ENCODE data around the gene SLC25A4. TPM values are rescaled to one million over a fixed set of nuclear protein-coding genes. Genes with fewer than 3 reads are reported as not detected.
"Not testable (repeated sequence)": the region's sequence is repeated elsewhere in the genome, so short reads cannot be mapped to it uniquely, and the experiment has no call there.

Gene SLC25A4
- total and polyA plus RNA-seq, 12 donors: 14.0 to 42.1 (median 28.9) TPM

- H3K4me3 ChIP-seq: no peak overlapping the region
- peak overlapping the region in 3 of 5 donors; percentile 17 to 75 (median 65) for H3K27ac ChIP-seq
- peak; percentile 70 to 94 (median 89) for DNase-seq
- intact Hi-C loops (cut with DNase I): no loop called here
- peak in 1 of 2 donors; percentile 76 for TF ChIP-seq POLR2A (IDR thresholded peaks at IDR 0.05)
- TF ChIP-seq CTCF (IDR thresholded peaks at IDR 0.05): no peak
- H3K27me3 ChIP-seq: no peaks in the 10 kb centered on the region
- no peaks in the 10 kb centered on the region for H3K36me3 ChIP-seq (replicated peaks in 1 of 2)
- H3K9me3 ChIP-seq (replicated peaks in 1 of 3): no peaks in the 10 kb centered on the region
- peaks cover 12 to 31% of the 10 kb centered on the region in 2 donors for H3K4me1 ChIP-seq (replicated peaks in 1 of 2)
- WGBS, 4 donors: 12 to 26% (median 21%) methylated on average over 9 of the region's 9 CpGs
Observed at GRCh38 chr4:185115827-185116232, 27.2 kb upstream of the SLC25A4 start.

- no peak overlapping the region for H3K27ac ChIP-seq
- DNase-seq: no peak
- no peaks in the 10 kb centered on the region for H3K27me3 ChIP-seq
- H3K9me3 ChIP-seq (replicated peaks in 1 of 3): no peaks in the 10 kb centered on the region
- no peaks in the 10 kb centered on the region for H3K36me3 ChIP-seq (replicated peaks in 1 of 2)
- intact Hi-C loops (cut with DNase I): no loop called here
- no peak overlapping the region for H3K4me3 ChIP-seq
- no peak for TF ChIP-seq POLR2A (IDR thresholded peaks at IDR 0.05)
- TF ChIP-seq CTCF (IDR thresholded peaks at IDR 0.05): no peak
- H3K4me1 ChIP-seq (replicated peaks in 1 of 2): peaks cover 11 to 20% of the 10 kb centered on the region in 2 donors
- whole genome bisulfite sequencing, 4 donors: 92 to 93% (median 92%) methylated on average over 7 of the region's 7 CpGs
Observed at GRCh38 chr4:185117300-185117934, 25.6 kb upstream of the SLC25A4 start.

GRCh38 chr4:185118876-185119275 lies 24.2 kb upstream of the SLC25A4 start:
- intact Hi-C loops (cut with DNase I): no loop called here
- no peaks in the 10 kb centered on the region for H3K27me3 ChIP-seq
- peaks cover 0 to 9% of the 10 kb centered on the region in 2 donors for H3K4me1 ChIP-seq (replicated peaks in 1 of 2)
- no peak overlapping the region for H3K4me3 ChIP-seq
- 95 to 97% (median 95%) methylated on average over 7 of the region's 7 CpGs for WGBS, 4 donors
- no peaks in the 10 kb centered on the region for H3K9me3 ChIP-seq (replicated peaks in 1 of 3)
- H3K36me3 ChIP-seq (replicated peaks in 1 of 2): no peaks in the 10 kb centered on the region
- no peak overlapping the region for H3K27ac ChIP-seq
- no peak for DNase-seq
- TF ChIP-seq CTCF (IDR thresholded peaks at IDR 0.05) (no peak), POLR2A (IDR thresholded peaks at IDR 0.05) (no peak)

- H3K4me1 ChIP-seq (replicated peaks in 1 of 2); DNase-seq; H3K9me3 ChIP-seq (replicated peaks in 1 of 3); H3K27me3 ChIP-seq; intact Hi-C loops (cut with DNase I); H3K36me3 ChIP-seq (replicated peaks in 1 of 2); H3K27ac ChIP-seq; H3K4me3 ChIP-seq: not testable (repeated sequence)
- WGBS, 4 donors: 82 to 88% (median 86%) methylated on average over 5 of the region's 5 CpGs
Observed at GRCh38 chr4:185119467-185119866, 23.6 kb upstream of the SLC25A4 start.
